A549 (cell line): Measurements from ENCODE around the gene LILRB1.
"Not testable (repeated sequence)": the region's sequence is repeated elsewhere in the genome, so short reads cannot be mapped to it uniquely, and the experiment has no call there.

Experiments
- BHLHE40 ChIP-seq: IDR thresholded peaks from 2 replicates; pipeline ENCODE4 v1.6.1; 2012; ENCODE audit warnings: low read depth, low read length, inconsistent platforms
- CTCF ChIP-seq: fragments of >200 bp; sonication (Bioruptor Twin); formaldehyde crosslinking; IDR thresholded peaks from 3 replicates; pipeline ENCODE4 v1.5.1; 2016
- MAX ChIP-seq: IDR thresholded peaks from 2 replicates; pipeline ENCODE4 v1.6.1; 2012
- MYC ChIP-seq: IDR thresholded peaks from 2 replicates; pipeline ENCODE4 v1.6.1; 2012; ENCODE audit warnings: mild to moderate bottlenecking, inconsistent platforms, low read length, improper control_type of control experiment, borderline replicate concordance
- POLR2A ChIP-seq: IDR thresholded peaks from 2 replicates; pipeline ENCODE4 v1.6.1; 2012; ENCODE audit warnings: mild to moderate bottlenecking, low read length
- RCOR1 ChIP-seq: fragments of 150-350 bp; IDR thresholded peaks from 2 replicates; pipeline ENCODE4 v1.6.1; 2014; ENCODE audit warnings: antibody characterized with exemption, low read length, low read depth
- REST ChIP-seq: fragments of 200-600 bp; sonication (generic); IDR thresholded peaks from 2 replicates; pipeline ENCODE4 v1.6.1; 2016; ENCODE audit warnings: antibody characterized with exemption, mild to moderate bottlenecking, moderate library complexity
- RFX5 ChIP-seq: fragments of 450-650 bp; IDR thresholded peaks from 2 replicates; pipeline ENCODE4 v1.7.1; 2014; ENCODE audit warnings: antibody characterized with exemption, mild to moderate bottlenecking, moderate library complexity
- SMC3 ChIP-seq: fragments of >200 bp; sonication (Bioruptor Twin); formaldehyde crosslinking; IDR thresholded peaks from 3 replicates; pipeline ENCODE4 v1.6.1; 2018; ENCODE audit warnings: inconsistent platforms
- SREBF2 ChIP-seq: fragments of 450-650 bp; IDR thresholded peaks from 2 replicates; pipeline ENCODE4 v1.6.1; 2014; ENCODE audit warnings: mild to moderate bottlenecking, moderate library complexity
- USF2 ChIP-seq: fragments of 450-650 bp; IDR thresholded peaks from 2 replicates; pipeline ENCODE4 v1.6.1; 2014; ENCODE audit warnings: antibody characterized with exemption
- ZFP36 ChIP-seq: fragments of 450-650 bp; IDR thresholded peaks from 2 replicates; pipeline ENCODE4 v1.6.1; 2014; ENCODE audit warnings: borderline replicate concordance; ENCODE audit not compliant: partially characterized antibody

GRCh38 chr19:54624934-54625730 lies 5.2 kb upstream of the LILRB1 start:
- TF ChIP-seq MAX, ZFP36, CTCF, RCOR1, USF2, RFX5, BHLHE40, MYC, REST, POLR2A, SMC3, SREBF2: not testable (repeated sequence)
